HepG2 (cell line): ENCODE data around the gene YY1AP1.

ENCODE experiments used
- EP300 ChIP-seq, 3 experiments: sonication (generic) in 1 of 3; formaldehyde crosslinking in 1 of 3; IDR thresholded peaks; 2 replicates each; pipeline versions ENCODE4 v1.5.1 to v1.6.1; 2011 to 2020; ENCODE audit warnings: low read depth in 2 of 3, low read length in 2 of 3, borderline replicate concordance in 1 of 3, improper control_type of control experiment in 1 of 3, mild to moderate bottlenecking in 1 of 3, missing genetic modification reagents in 1 of 3, moderate library complexity in 1 of 3
- HMGXB4 ChIP-seq, 2 experiments: sonication (generic) in 1 of 2; formaldehyde crosslinking in 1 of 2; IDR thresholded peaks; 2 replicates each; pipeline versions ENCODE4 v1.4.0 to v1.6.1; 2018 to 2020; ENCODE audit warnings: missing genetic modification reagents in 2 of 2, borderline replicate concordance in 1 of 2, low read depth in 1 of 2, mild to moderate bottlenecking in 1 of 2, missing biosample characterization in 1 of 2
- POLR2A ChIP-seq, 2 experiments: IDR thresholded peaks; 2 replicates each; pipeline ENCODE4 v1.6.1; 2011; ENCODE audit warnings: low read depth in 2 of 2, low read length in 2 of 2, mild to moderate bottlenecking in 1 of 2, moderate library complexity in 1 of 2; ENCODE audit not compliant: insufficient read depth in 1 of 2
- POLR2AphosphoS5 ChIP-seq: IDR thresholded peaks from 2 replicates; pipeline ENCODE4 v1.6.1; 2012; ENCODE audit warnings: low read depth, low read length
- SNAI1 ChIP-seq: sonication (generic); formaldehyde crosslinking; IDR thresholded peaks from 2 replicates; pipeline ENCODE4 v1.5.0; 2020; ENCODE audit warnings: mild to moderate bottlenecking, missing genetic modification reagents, borderline replicate concordance
- ZNF547 ChIP-seq: sonication (generic); formaldehyde crosslinking; IDR thresholded peaks from 2 replicates; pipeline ENCODE4 v1.5.1; 2020; ENCODE audit warnings: mild to moderate bottlenecking, missing genetic modification reagents
- ZNF761 ChIP-seq: sonication (generic); formaldehyde crosslinking; conservative IDR thresholded peaks from 2 replicates; pipeline ENCODE4 v1.4.0; 2020; ENCODE audit warnings: mild to moderate bottlenecking, missing genetic modification reagents
- ZNF768 ChIP-seq: sonication (generic); formaldehyde crosslinking; IDR thresholded peaks from 2 replicates; pipeline ENCODE4 v1.4.0; 2020; ENCODE audit warnings: missing genetic modification reagents
- ZNF850 ChIP-seq: sonication (generic); formaldehyde crosslinking; conservative IDR thresholded peaks from 2 replicates; pipeline ENCODE4 v1.9.0; 2021; ENCODE audit warnings: mild to moderate bottlenecking, missing genetic modification reagents
- TF ChIP-seq, protein P1 (sequence below): sonication (generic); formaldehyde crosslinking; IDR thresholded peaks from 2 replicates; pipeline ENCODE4 v1.5.0; 2020; ENCODE audit warnings: mild to moderate bottlenecking, missing genetic modification reagents, moderate library complexity
- TF ChIP-seq, protein P2 (sequence below): sonication (generic); formaldehyde crosslinking; IDR thresholded peaks from 2 replicates; pipeline ENCODE4 v1.8.1; 2022; ENCODE audit warnings: mild to moderate bottlenecking, missing genetic modification reagents

- TF ChIP-seq, protein P1, sequence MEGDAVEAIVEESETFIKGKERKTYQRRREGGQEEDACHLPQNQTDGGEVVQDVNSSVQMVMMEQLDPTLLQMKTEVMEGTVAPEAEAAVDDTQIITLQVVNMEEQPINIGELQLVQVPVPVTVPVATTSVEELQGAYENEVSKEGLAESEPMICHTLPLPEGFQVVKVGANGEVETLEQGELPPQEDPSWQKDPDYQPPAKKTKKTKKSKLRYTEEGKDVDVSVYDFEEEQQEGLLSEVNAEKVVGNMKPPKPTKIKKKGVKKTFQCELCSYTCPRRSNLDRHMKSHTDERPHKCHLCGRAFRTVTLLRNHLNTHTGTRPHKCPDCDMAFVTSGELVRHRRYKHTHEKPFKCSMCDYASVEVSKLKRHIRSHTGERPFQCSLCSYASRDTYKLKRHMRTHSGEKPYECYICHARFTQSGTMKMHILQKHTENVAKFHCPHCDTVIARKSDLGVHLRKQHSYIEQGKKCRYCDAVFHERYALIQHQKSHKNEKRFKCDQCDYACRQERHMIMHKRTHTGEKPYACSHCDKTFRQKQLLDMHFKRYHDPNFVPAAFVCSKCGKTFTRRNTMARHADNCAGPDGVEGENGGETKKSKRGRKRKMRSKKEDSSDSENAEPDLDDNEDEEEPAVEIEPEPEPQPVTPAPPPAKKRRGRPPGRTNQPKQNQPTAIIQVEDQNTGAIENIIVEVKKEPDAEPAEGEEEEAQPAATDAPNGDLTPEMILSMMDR (CRISPR knock-in tag), result no peak
- no peak for TF ChIP-seq POLR2A (IDR thresholded peaks at IDR 0.05; ENCODE audit: insufficient read depth in 1 of 2, low read depth in 2 of 2, low read length in 2 of 2)
- TF ChIP-seq, protein P2, sequence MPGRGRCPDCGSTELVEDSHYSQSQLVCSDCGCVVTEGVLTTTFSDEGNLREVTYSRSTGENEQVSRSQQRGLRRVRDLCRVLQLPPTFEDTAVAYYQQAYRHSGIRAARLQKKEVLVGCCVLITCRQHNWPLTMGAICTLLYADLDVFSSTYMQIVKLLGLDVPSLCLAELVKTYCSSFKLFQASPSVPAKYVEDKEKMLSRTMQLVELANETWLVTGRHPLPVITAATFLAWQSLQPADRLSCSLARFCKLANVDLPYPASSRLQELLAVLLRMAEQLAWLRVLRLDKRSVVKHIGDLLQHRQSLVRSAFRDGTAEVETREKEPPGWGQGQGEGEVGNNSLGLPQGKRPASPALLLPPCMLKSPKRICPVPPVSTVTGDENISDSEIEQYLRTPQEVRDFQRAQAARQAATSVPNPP (CRISPR knock-in tag), result no peak
- no peak for TF ChIP-seq EP300 (IDR thresholded peaks at IDR 0.05; ENCODE audit: low read depth in 2 of 2, low read length in 2 of 2)
- TF ChIP-seq EP300 (CRISPR knock-in tag; IDR thresholded peaks at IDR 0.05; ENCODE audit: borderline replicate concordance), result no peak
- TF ChIP-seq ZNF761 (CRISPR knock-in tag), result no peak
- TF ChIP-seq POLR2AphosphoS5, result peak; percentile 22; the same call in 1 of the 2 replicates
- TF ChIP-seq ZNF547 (CRISPR knock-in tag), result no peak
- no peak for TF ChIP-seq HMGXB4 (CRISPR knock-in tag; IDR thresholded peaks at IDR 0.05; ENCODE audit: borderline replicate concordance in 1 of 2, low read depth in 1 of 2)
- no peak for TF ChIP-seq ZNF768
- no peak for TF ChIP-seq ZNF850
- TF ChIP-seq SNAI1, result no peak
Observed at GRCh38 chr1:155657463-155657862, 31.1 kb downstream of the YY1AP1 start.
